Measurements from ENCODE around the gene RAD52.

RAD52 gene

DNA sequence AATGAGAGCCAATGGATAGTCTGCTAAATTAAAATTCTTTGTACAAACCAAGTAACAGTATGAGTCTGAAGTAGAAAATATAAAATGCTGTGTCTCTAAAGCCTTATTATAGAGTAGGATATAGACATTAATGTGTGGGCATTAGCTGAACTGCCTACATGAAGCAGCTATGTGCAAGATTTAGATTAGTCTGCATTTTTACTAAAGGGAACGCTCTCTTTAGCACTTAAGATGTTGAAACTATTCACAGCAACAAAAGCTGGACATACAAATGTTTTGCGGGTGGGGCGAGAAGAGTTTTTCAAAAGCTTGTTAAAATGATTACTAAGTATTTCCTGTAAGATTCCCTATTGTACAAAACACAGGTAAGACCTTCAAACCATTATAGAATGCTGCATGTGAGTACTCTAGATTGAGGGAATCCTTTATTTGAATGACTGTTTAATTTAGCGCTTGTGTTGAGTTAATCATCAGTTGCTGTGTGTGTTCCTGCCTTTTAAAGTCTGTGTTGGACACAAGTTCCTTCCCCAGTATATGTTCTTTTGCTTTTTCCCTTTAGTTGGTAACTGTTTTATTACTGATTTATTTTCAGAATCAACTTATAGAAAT is 87.1 kb downstream of the RAD52 start:
- DNase-seq (ENCODE audit: insufficient read length, low spot score) (no peak), FAIRE-seq (no peak)
- TF ChIP-seq, protein P1, sequence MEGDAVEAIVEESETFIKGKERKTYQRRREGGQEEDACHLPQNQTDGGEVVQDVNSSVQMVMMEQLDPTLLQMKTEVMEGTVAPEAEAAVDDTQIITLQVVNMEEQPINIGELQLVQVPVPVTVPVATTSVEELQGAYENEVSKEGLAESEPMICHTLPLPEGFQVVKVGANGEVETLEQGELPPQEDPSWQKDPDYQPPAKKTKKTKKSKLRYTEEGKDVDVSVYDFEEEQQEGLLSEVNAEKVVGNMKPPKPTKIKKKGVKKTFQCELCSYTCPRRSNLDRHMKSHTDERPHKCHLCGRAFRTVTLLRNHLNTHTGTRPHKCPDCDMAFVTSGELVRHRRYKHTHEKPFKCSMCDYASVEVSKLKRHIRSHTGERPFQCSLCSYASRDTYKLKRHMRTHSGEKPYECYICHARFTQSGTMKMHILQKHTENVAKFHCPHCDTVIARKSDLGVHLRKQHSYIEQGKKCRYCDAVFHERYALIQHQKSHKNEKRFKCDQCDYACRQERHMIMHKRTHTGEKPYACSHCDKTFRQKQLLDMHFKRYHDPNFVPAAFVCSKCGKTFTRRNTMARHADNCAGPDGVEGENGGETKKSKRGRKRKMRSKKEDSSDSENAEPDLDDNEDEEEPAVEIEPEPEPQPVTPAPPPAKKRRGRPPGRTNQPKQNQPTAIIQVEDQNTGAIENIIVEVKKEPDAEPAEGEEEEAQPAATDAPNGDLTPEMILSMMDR (IDR thresholded peaks at IDR 0.05; ENCODE audit: insufficient read depth, missing control alignments), result no peak
